ENCODE results near the gene LIN7C. TPM values are rescaled to one million over a fixed set of nuclear protein-coding genes. Genes with fewer than 3 reads are reported as not detected.
A peak's percentile ranks its signal among the peaks of the same experiment; 100 is the strongest.

Gene LIN7C
- total and polyA plus RNA-seq, 2 of the 13 experiments (the other 11 are each of a cell fraction or from before 2014, with no cell fraction given) = 14.8 to 37.2 TPM

DNA sequence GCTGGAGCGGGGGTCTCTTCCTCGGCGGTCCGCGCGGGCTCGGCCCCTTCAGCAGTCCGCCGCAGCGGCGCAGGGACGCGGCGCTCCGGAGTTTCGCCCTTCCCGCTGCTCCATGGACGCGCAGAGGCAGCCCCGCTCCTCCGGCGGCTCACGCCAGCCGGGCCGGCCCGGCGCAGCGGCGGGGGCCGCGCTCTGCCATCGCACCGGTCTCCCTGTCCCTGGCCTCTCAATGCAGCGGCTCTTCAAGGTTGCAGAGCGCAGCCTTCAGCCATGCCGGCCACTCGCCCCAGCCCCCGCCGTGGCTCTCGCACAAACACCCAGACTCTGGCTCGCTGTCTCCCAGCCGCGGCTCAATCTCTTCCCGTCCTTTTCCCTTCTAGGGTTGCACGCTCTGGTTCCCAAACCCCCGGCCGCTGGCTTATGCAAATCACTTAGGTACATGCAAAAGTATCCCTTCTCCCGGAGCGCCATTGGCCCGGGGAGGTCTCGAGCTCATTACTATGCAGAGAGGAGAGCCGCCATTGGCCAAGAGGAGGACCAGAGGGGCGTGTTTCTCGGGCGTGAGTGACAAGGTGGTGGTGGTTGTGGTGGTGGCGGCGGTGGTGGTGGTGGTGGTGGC lies 34.1 kb downstream of the LIN7C start, which contains the start of gene LGR4 (continued):
- TF ChIP-seq HOXA9 (CRISPR knock-in tag; IDR thresholded peaks at IDR 0.05; ENCODE audit: borderline replicate concordance) = no peak
- no peak for TF ChIP-seq HIVEP1 (CRISPR knock-in tag; IDR thresholded peaks at IDR 0.05)
- peak; percentile 70 for TF ChIP-seq ZNF563 (CRISPR knock-in tag; IDR thresholded peaks at IDR 0.05)
- TF ChIP-seq ELK4 (CRISPR knock-in tag; IDR thresholded peaks at IDR 0.05; ENCODE audit: borderline replicate concordance) = no peak
- TF ChIP-seq KMT2B (CRISPR knock-in tag; IDR thresholded peaks at IDR 0.05) = peak; percentile 36; the same call in 1 of the 2 replicates
- TF ChIP-seq, protein P1, sequence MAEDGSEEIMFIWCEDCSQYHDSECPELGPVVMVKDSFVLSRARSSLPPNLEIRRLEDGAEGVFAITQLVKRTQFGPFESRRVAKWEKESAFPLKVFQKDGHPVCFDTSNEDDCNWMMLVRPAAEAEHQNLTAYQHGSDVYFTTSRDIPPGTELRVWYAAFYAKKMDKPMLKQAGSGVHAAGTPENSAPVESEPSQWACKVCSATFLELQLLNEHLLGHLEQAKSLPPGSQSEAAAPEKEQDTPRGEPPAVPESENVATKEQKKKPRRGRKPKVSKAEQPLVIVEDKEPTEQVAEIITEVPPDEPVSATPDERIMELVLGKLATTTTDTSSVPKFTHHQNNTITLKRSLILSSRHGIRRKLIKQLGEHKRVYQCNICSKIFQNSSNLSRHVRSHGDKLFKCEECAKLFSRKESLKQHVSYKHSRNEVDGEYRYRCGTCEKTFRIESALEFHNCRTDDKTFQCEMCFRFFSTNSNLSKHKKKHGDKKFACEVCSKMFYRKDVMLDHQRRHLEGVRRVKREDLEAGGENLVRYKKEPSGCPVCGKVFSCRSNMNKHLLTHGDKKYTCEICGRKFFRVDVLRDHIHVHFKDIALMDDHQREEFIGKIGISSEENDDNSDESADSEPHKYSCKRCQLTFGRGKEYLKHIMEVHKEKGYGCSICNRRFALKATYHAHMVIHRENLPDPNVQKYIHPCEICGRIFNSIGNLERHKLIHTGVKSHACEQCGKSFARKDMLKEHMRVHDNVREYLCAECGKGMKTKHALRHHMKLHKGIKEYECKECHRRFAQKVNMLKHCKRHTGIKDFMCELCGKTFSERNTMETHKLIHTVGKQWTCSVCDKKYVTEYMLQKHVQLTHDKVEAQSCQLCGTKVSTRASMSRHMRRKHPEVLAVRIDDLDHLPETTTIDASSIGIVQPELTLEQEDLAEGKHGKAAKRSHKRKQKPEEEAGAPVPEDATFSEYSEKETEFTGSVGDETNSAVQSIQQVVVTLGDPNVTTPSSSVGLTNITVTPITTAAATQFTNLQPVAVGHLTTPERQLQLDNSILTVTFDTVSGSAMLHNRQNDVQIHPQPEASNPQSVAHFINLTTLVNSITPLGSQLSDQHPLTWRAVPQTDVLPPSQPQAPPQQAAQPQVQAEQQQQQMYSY (CRISPR knock-in tag; IDR thresholded peaks at IDR 0.05) = 0 out of 2 replicates have a peak, but pooled peaks have one; percentile 36
- no peak for TF ChIP-seq TOPORS (CRISPR knock-in tag; IDR thresholded peaks at IDR 0.05)
- peak; percentile 75 for TF ChIP-seq ZNF891 (CRISPR knock-in tag; IDR thresholded peaks at IDR 0.05)
- TF ChIP-seq E2F5 (CRISPR knock-in tag; conservative IDR thresholded peaks at IDR 0.05) = no peak
- TF ChIP-seq, protein P2, sequence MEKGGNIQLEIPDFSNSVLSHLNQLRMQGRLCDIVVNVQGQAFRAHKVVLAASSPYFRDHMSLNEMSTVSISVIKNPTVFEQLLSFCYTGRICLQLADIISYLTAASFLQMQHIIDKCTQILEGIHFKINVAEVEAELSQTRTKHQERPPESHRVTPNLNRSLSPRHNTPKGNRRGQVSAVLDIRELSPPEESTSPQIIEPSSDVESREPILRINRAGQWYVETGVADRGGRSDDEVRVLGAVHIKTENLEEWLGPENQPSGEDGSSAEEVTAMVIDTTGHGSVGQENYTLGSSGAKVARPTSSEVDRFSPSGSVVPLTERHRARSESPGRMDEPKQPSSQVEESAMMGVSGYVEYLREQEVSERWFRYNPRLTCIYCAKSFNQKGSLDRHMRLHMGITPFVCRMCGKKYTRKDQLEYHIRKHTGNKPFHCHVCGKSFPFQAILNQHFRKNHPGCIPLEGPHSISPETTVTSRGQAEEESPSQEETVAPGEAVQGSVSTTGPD (CRISPR knock-in tag; IDR thresholded peaks at IDR 0.05) = peak; percentile 92; the same call in 1 of the 2 replicates
- no peak for TF ChIP-seq HNRNPUL1 (IDR thresholded peaks at IDR 0.05; ENCODE audit: low read depth, low read length)
- TF ChIP-seq KAT8 (CRISPR knock-in tag; IDR thresholded peaks at IDR 0.05) = peak; percentile 35; the same call in 1 of the 2 replicates
- TF ChIP-seq DZIP1 (CRISPR knock-in tag; IDR thresholded peaks at IDR 0.05) = peak; percentile 61; the same call in 1 of the 2 replicates
- TF ChIP-seq, protein P3, sequence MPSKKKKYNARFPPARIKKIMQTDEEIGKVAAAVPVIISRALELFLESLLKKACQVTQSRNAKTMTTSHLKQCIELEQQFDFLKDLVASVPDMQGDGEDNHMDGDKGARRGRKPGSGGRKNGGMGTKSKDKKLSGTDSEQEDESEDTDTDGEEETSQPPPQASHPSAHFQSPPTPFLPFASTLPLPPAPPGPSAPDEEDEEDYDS (CRISPR knock-in tag; IDR thresholded peaks at IDR 0.05) = peak; percentile 90
- no peak for TF ChIP-seq STAT6 (CRISPR knock-in tag; IDR thresholded peaks at IDR 0.05; ENCODE audit: borderline replicate concordance)
